Measurements from ENCODE around the gene AMIGO3. TPM values are rescaled to one million over a fixed set of nuclear protein-coding genes. Genes with fewer than 3 reads are reported as not detected.

AMIGO3 gene
- total and polyA plus RNA-seq, 9 donors: 0.22 to 2.0 (median 0.34) TPM; not detected in 4

GRCh38 chr3:49725906-49726681, 6.6 kb upstream of the AMIGO3 start:
- Histone ChIP-seq H3K27ac (no peak overlapping the region), H3K9me3 (no peaks in the 10 kb centered on the region), H3K27me3 (no peaks in the 10 kb centered on the region), H3K36me3 (no peaks in the 10 kb centered on the region), H3K4me1 (ENCODE audit: insufficient read depth) (peaks cover 5% of the 10 kb centered on the region), H3K4me3 (no peak overlapping the region)
- TF ChIP-seq EP300 (IDR thresholded peaks at IDR 0.05) (no peak), CTCF (IDR thresholded peaks at IDR 0.05) (no peak), POLR2A (IDR thresholded peaks at IDR 0.05) (no peak)
- 77 to 82% (median 79%) methylated on average over 11 of the region's 11 CpGs for WGBS, 3 donors
- intact Hi-C loops (cut with DNase I): no loop called here
- DNase-seq: peak in 1 of 5 donors; percentile 27

GRCh38 chr3:49724586-49724985, 5.1 kb upstream of the AMIGO3 start:
- DNase-seq: peak in 3 of 5 donors; percentile 51 to 53 (median 51)
- Histone ChIP-seq H3K36me3 (no peaks in the 10 kb centered on the region), H3K4me1 (ENCODE audit: insufficient read depth) (peaks cover 5% of the 10 kb centered on the region), H3K27me3 (no peaks in the 10 kb centered on the region), H3K27ac (peak overlapping the region; percentile 33 to 87), H3K4me3 (peak overlapping the region; percentile 96), H3K9me3 (no peaks in the 10 kb centered on the region)
- WGBS, 3 donors: 17 to 32% (median 26%) methylated on average over 6 of the region's 6 CpGs
- TF ChIP-seq POLR2A (IDR thresholded peaks at IDR 0.05): no peak
- TF ChIP-seq CTCF (IDR thresholded peaks at IDR 0.05): no peak
- no peak for TF ChIP-seq EP300 (IDR thresholded peaks at IDR 0.05)
- intact Hi-C loops (cut with DNase I): loop anchor here in 1 of 4 donors (5.0 kb wide), 1 partner anchor 63 kb away; the partner anchor contains the start of gene IP6K1

GRCh38 chr3:49723628-49724551, 4.4 kb upstream of the AMIGO3 start, which contains the start of gene GMPPB:
GMPPB (minus strand) TSS chr3:49723951; CDS start chr3:49723726, 225 bp downstream.
- peak within 1 kb of the TSS; percentile 96 for H3K4me3 ChIP-seq
- 0 to 1% (median 0%) methylated on average over 83 to 102 of the region's 102 CpGs for WGBS, 3 donors
- peak; percentile 28 for TF ChIP-seq EP300 (IDR thresholded peaks at IDR 0.05)
- peak; percentile 73 for TF ChIP-seq POLR2A (IDR thresholded peaks at IDR 0.05)
- TF ChIP-seq CTCF (IDR thresholded peaks at IDR 0.05): no peak
- H3K4me1 ChIP-seq (ENCODE audit: insufficient read depth): peaks cover 7% of the 10 kb centered on the region
- intact Hi-C loops (cut with DNase I): loop anchor here in 2 of 4 donors (2.0 to 5.0 kb wide), 2 partner anchors 63 kb away; partner anchors contain the start of gene IP6K1 (in 2 of the 2)
- no peaks in the 10 kb centered on the region for H3K36me3 ChIP-seq
- H3K27me3 ChIP-seq: no peaks in the 10 kb centered on the region
- H3K9me3 ChIP-seq: no peaks in the 10 kb centered on the region
- H3K27ac ChIP-seq: peak within 1 kb of the TSS; percentile 68 to 87
- peak; percentile 96 to 98 (median 97) for DNase-seq

DNA sequence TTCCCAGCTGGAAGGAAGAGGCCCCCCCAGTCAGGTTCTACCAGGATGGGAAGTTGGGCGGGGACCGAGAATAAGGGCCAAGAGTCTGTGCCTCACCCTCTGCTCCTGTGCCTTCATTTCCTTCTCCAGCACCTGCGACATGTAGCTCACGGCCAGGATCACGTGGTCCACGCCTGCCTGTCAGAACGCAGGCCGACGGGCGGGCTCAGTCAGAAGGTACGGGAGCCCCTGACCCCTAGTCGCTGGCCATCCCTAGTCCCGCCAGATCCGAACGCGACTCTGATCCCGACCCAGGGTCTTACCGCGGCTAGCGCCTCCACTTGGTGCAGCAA, 3.8 kb upstream of the AMIGO3 start:
- Histone ChIP-seq H3K27ac (peak overlapping the region; percentile 68 to 87), H3K4me1 (ENCODE audit: insufficient read depth) (peaks cover 12% of the 10 kb centered on the region), H3K4me3 (peak overlapping the region; percentile 96), H3K27me3 (no peaks in the 10 kb centered on the region), H3K9me3 (no peaks in the 10 kb centered on the region), H3K36me3 (no peaks in the 10 kb centered on the region)
- WGBS, 3 donors: 0 to 1% (median 0%) methylated on average over 20 of the region's 20 CpGs
- intact Hi-C loops (cut with DNase I): loop anchor here in 2 of 4 donors (2.0 to 5.0 kb wide), 2 partner anchors 64 kb away; partner anchors contain the start of gene IP6K1 (in 2 of the 2)
- TF ChIP-seq CTCF (IDR thresholded peaks at IDR 0.05) (no peak), EP300 (IDR thresholded peaks at IDR 0.05) (no peak), POLR2A (IDR thresholded peaks at IDR 0.05) (no peak)
- DNase-seq: peak; percentile 51 to 65 (median 60)
